ENCODE measurements around the gene TSC22D1.

The TSC22D1 gene

DNA sequence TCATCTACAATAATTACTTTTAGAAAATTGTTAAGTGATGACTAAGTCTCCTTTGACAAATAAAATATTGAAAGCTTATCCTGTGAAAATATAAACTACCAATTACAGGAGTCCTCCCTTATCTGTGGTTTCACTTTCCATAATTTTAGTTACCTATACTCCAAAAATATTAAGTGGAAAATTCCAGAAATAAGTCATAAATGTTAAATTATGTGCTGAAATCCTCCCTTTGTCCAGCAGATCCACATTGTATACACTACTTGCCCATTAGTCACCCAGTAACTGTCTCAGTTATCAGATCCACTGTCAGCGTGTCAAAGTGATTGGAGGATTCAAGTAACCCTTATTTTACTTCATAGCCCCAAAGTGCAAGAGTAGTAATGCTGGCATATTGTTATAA is 104.4 kb downstream of the TSC22D1 start:
- DNase-seq (ENCODE audit: low read depth): no peak
- TF ChIP-seq, protein P1, sequence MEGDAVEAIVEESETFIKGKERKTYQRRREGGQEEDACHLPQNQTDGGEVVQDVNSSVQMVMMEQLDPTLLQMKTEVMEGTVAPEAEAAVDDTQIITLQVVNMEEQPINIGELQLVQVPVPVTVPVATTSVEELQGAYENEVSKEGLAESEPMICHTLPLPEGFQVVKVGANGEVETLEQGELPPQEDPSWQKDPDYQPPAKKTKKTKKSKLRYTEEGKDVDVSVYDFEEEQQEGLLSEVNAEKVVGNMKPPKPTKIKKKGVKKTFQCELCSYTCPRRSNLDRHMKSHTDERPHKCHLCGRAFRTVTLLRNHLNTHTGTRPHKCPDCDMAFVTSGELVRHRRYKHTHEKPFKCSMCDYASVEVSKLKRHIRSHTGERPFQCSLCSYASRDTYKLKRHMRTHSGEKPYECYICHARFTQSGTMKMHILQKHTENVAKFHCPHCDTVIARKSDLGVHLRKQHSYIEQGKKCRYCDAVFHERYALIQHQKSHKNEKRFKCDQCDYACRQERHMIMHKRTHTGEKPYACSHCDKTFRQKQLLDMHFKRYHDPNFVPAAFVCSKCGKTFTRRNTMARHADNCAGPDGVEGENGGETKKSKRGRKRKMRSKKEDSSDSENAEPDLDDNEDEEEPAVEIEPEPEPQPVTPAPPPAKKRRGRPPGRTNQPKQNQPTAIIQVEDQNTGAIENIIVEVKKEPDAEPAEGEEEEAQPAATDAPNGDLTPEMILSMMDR (IDR thresholded peaks at IDR 0.05; ENCODE audit: insufficient read depth, low read depth, low read length, missing control alignments): no peak
- no peak overlapping the region for H3K4me3 ChIP-seq (ENCODE audit: low read depth, low read length)

DNA sequence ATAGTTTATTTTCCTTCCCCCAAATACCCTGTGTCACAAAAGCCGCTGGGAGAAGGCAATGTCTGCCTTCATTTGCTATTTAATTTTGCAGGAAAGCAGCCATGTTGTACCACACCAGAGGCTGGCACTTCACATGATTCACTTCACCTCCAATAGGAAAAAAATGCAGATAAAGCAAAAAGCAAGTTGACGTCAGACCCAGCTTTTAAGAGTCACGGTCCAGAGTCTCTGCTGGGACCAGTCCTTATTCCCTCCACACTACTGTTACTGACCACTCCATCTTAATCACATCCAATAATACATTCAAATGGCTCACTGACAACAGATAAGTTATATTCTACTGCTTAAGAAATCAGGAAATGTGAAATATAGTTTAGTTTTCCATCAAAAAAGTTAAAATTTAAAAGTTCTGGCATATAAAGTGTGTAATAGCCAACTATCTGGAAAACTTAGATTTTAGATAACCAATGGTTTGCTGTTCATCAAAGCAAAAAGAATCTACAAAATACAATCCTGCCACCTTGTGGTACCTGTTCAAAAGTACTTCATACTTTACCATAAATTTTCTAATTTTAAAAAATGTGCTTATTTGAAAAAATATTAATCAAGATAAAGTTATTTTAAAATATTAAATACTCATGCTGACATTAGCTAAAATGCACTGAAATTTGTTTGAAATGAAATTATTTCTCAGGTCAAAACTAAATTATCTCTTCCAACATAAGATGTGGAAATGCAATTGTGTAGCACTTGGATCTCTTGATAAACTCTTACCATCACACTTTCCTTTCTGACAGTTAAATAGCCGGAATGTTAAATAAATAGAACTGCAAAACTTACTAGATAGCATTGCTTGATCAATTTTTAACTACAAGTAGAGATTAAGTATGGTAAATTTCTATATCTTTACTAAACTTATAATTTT is 105.2 kb downstream of the TSC22D1 start:
- no peak overlapping the region for H3K4me3 ChIP-seq (ENCODE audit: low read depth, low read length)
- DNase-seq (ENCODE audit: low read depth): peak; percentile 40
- TF ChIP-seq, protein P1 (IDR thresholded peaks at IDR 0.05; ENCODE audit: insufficient read depth, low read depth, low read length, missing control alignments): peak; percentile 31

DNA sequence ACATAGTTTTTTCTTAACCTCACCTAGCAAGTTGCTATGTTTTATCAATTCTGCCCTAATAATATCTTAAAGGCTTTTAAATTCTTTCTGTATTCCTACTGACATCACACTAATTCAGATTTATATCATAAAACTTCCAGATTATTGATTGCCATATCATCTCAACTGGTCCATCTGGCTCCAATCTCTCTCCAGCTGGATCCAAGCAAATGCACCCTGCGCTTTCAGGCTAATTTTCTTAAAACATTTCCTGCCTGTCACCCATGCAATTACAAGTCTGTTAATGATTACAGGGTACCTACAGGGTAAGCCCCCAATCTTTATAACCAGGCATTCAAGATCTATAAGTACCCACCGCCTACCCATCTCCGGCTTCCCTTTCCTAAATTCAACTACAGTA is 107.3 kb downstream of the TSC22D1 start:
- TF ChIP-seq, protein P1 (IDR thresholded peaks at IDR 0.05; ENCODE audit: insufficient read depth, low read depth, low read length, missing control alignments): no peak
- H3K4me3 ChIP-seq (ENCODE audit: low read depth, low read length): no peak overlapping the region
- DNase-seq (ENCODE audit: low read depth): no peak

DNA sequence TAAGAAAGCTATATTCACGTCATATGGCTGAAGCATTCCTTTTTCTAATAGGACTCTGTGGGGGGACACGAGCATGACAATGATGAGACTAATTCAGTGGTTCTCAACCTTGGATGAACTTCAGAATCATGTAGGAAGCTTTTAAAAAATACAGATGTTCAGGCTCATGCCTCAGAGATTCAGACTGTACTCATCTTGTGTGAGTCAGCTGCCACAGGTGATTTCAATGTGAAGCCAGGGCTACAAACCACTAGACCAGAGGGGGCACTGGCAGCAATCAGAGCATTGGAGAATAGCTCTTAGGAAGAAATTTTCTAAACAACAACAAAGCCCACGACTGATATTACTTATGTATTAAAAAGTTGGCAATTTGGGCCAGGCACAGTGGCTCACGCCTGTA is 110.8 kb downstream of the TSC22D1 start:
- DNase-seq (ENCODE audit: low read depth): no peak
- TF ChIP-seq, protein P1 (IDR thresholded peaks at IDR 0.05; ENCODE audit: insufficient read depth, low read depth, low read length, missing control alignments): no peak
- no peak overlapping the region for H3K4me3 ChIP-seq (ENCODE audit: low read depth, low read length)

DNA sequence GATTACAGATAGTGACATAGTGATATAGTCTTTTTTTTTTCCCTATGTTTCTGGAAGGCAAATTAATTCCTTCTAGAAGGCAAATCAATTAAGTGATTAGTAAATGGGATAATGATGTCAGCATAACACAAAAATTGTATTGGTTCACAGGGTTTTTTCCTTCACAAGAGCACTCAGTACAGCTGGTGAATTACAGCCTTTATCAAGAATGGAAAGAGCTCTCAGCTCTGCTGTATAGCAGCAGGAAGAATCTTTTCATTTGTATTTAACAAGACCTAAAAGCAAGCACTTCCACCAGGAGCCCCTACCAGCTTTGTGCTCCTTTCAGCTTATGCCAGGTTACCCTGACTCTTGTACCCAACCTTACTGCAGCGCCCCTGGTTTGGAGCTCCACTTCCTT is 111.7 kb downstream of the TSC22D1 start:
- DNase-seq (ENCODE audit: low read depth): no peak
- TF ChIP-seq, protein P1 (IDR thresholded peaks at IDR 0.05; ENCODE audit: insufficient read depth, low read depth, low read length, missing control alignments): no peak

DNA sequence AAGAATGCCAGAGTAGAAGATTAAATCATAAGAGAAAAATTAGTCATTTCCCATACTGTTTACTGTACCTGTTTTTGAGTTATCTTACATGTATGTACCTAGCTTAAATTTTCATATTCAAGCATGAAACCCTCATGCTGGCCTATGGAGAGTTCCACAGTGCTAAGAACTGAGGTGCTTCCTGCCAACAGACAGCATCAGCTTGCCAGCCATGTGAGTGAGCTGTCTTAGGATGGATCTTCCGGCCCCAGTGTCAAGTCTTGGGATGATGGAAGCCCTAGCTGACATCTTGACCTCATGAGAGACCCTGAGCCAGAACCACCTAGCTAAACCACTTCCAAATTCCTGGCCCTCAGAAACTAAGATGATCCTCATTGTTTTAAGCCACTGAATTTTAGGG is 112.4 kb downstream of the TSC22D1 start:
- no peak for DNase-seq (ENCODE audit: low read depth)
- TF ChIP-seq, protein P1 (IDR thresholded peaks at IDR 0.05; ENCODE audit: insufficient read depth, low read depth, low read length, missing control alignments): no peak
- H3K4me3 ChIP-seq (ENCODE audit: low read depth, low read length): no peak overlapping the region

More for the DNA sequence above, 111.7 kb downstream of the TSC22D1 start:
- no peak overlapping the region for H3K4me3 ChIP-seq (ENCODE audit: low read depth, low read length)

All from GM12865 (cell line).